Eye (tissue), 1 donor: ENCODE data around the gene TMEM95.
"Not testable (repeated sequence)": the region's sequence is repeated elsewhere in the genome, so short reads cannot be mapped to it uniquely, and the experiment has no call there.

Source experiments
- DNase-seq: peaks from one replicate; pipeline ENCODE4 v3.0.0-alpha.2; 2015

TMEM95 gene

DNA sequence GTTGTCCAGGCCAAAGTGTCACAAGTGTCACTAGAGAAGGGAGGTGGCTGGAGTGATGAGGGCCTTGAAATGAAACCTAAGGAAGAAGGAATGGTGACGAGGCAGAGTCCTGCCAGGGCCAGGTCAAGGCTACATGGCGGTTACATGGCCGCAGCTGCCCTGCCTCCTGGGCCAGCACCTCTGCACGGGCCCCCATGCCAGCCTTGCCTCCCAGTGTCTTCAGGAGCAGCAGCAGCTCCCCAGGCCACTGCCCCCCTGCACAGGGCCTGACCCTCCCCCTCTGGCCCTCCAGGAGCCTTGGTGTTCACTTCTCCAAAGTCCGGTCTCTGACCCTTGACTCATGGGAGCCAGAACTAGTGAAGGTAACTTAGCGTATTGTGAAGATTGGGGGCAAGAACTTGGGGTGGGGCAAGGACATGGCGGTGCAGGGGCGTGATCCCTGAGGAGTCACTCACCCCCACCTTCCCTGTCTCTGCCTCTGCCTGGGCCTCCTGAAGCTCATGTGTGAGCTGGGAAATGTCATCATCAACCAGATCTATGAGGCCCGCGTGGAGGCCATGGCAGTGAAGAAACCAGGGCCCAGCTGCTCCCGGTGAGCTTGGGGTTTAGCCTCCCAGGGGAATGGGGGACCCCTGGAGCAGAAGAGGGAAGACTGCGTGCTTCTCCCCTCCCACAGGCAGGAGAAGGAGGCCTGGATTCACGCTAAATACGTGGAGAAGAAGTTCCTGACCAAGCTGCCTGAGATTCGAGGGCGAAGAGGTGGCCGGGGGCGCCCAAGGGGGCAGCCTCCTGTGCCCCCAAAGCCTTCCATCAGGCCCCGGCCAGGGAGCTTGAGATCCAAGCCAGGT, 7.1 kb upstream of the TMEM95 start:
- DNase-seq, result no peak

DNA sequence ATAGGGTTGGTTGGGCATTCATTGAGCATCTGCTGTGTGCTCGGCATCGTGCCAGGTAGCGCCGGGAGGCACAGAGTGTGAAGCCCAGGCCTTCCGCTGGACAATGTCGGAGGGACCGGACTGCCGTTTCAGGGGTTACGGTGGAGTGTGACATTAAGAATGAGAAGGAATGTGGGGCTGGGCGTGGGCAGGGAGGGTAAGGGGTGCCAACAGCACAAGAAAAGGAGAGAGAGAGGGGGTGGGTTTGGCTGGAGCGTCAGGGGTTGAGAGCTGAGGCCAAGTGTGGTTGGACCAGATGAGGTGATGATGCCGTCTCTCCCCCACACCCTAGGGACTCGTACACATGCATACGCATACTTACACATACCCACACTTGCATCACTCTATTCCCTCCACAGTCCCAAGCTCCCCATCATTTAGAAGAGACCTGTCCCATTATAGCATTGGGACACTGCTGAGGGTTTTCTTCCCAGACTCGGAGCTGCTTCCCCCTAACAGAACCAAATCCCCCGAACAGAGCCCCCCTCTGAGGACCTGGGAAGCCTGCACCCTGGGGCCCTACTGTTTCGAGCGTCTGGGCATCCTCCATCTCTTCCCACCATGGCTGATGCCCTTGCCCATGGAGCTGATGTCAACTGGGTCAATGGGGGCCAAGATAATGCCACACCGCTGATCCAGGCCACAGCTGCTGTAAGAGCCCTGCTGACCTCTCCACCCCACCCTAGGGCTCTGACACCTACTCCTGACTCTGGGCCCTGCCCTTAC, 6.3 kb upstream of the TMEM95 start:
- no peak for DNase-seq

DNA sequence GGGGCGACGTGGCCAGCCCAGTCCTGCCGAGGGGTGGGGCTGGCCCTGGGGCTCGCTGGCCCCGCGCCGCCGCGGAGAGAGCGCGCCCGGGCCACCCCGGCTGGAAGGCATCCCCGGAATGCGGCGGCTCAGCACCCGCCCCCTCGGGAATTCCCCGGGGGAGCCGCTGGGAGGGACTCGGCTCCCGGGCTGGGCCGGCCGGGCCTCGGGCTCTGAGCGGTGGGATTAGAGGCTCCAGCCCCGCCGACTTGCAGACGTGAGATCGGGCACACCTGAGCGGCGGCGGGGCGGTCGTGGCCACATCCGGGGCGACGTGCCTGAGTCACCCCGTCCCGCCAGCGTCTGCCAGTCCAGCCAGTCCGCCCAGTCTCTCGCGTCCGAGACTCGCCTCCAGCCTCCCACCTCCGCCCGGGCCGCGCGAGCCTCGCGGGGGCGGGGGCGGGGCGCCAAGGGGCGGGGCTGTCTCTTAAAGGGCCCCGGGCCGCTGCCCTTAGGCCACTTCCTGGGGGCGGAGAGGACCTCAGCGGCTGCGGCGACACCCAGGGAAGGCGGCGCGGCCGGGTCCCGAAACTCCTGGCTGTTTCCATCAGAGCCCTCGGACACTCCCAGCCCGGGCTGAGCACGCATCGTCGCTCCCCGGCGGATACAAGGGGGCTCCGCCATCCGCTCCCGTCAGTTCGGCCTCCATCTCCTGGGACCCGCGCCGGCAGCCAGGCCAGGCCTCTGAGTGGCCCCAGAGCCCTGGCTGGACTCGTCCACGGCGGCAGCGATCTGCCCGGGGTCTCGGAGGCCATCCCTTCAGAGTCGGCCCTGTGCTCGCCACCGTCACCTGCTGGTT, 3.1 kb upstream of the TMEM95 start, which contains the start of gene KCTD11:
KCTD11 (plus strand) TSS at position 498 of the 838 bp plus-strand sequence.
- peak; percentile 94 for DNase-seq

DNA sequence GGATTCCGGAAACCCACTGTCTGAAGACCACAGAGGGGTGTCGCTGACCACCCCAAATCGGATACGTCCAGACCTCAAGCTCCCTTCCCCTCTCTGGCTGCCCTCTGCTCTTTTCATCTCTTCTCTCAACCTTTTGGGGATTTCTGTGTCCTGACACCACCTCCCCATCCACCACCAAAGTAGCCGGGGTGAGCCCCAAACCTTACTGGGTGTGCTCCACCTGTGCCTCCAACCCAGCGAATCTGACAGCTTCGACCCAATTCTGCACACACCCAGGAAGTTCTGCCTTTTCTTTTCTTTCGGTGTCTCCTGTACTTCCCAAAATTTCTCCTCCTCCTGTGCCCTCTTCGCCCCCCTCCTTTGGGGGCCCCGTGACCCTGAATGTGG, 2.5 kb upstream of the TMEM95 start:
- DNase-seq, result no peak

DNA sequence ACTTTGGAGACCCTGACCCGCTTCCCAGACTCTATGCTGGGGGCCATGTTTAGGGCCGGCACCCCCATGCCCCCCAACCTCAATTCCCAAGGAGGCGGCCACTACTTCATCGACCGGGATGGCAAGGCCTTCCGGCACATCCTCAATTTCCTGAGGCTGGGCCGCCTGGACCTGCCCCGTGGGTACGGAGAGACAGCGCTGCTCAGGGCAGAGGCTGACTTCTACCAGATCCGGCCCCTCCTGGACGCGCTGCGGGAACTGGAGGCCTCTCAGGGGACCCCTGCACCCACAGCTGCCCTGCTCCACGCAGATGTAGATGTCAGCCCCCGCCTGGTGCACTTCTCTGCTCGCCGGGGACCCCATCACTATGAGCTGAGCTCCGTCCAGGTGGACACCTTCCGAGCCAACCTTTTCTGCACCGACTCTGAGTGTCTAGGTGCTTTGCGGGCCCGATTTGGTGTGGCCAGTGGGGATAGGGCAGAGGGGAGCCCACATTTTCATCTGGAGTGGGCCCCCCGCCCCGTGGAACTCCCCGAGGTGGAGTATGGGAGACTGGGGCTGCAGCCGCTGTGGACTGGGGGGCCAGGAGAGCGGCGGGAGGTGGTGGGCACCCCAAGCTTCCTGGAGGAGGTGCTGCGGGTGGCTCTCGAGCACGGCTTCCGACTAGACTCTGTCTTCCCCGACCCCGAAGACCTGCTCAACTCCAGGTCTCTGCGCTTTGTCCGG, 1.9 kb upstream of the TMEM95 start:
- DNase-seq, result no peak

DNA sequence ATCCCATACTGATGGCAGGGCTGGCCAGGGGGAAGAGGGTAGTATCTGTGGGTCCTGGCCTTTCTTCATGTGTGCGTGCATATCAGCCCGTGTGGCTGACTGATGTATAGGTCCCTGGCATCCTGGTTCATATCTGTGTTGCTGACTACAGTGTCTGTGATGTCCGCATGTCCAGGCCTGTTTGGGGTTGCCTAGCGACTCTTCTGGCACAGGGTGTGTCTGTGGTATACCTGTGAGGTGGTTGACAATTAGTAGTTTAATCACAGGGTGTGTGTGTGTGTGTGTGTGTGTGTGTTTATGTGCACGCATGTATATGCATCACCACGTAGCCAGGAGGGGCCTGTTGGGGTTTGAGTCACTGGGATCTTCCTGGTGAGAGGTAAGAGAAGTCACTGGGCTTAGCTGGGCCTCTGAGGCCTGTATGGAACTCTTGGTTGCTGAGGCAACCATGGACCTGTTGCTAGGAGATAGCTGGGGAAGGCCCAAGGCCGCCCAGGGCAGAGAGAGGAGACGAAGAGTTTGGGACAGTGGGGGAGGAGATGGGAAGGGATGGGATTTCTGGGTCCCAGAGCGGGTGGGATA, 603 bp upstream of the TMEM95 start:
- DNase-seq, result peak; percentile 55

DNA sequence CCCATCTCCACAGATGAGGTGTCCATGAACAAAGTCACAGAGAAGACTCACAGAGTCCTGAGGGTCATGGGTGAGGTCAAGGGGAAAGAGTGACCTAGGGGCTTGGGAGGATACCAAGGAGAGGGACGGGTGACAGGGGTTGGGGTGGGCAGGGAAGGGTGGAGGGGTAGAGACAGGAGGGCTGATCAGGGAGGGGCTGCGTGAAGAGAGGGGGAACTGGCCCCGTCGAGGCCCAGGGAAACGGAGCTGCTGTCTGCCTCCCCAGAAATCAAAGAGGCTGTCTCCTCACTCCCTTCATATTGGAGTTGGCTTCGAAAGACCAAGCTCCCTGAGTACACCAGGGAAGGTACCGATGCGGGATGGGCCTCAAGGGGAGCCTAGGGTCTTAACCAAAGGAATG, 617 bp downstream of the TMEM95 start:
- DNase-seq, result no peak

DNA sequence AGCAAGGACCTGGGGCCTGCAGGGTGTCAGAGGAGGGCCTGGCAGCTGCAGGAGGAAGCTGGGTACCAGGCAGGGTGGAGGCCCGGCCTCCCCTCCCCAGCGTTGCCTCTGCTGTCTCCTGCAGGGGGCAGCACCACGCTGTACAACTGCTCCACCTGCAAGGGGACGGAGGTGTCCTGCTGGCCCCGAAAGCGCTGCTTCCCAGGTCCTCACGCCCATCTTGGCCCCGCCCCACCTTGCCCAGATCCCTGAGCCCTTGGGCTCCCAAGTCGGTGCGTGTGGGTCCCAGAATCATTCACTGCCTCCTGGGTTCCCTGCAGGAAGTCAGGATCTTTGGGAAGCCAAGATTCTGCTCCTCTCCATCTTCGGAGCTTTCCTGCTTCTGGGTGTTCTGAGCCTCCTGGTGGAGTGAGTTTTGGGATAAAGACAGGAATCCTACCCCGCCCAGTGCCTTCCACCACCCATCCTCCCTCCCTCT, 1.2 kb downstream of the TMEM95 start:
- peak; percentile 86 for DNase-seq

DNA sequence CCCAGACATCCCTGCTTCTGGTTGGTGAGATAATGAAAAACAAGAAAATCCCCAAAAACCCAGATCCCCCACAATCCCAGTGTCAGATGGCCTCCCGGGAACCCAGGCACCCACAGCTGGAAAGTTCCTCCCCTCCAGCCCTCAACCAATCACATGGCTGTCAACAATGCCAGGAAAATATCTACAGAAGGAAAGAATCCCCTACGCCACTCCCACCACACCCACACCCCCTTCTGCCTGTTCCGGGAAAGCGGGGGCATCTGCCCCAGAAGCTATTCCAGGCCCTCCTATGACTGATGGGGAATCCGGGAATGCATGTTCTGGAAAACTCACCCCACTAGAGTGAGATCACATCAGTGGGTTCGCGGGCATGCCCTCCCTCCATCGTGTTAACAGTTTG, 1.8 kb downstream of the TMEM95 start:
- no peak for DNase-seq

DNA sequence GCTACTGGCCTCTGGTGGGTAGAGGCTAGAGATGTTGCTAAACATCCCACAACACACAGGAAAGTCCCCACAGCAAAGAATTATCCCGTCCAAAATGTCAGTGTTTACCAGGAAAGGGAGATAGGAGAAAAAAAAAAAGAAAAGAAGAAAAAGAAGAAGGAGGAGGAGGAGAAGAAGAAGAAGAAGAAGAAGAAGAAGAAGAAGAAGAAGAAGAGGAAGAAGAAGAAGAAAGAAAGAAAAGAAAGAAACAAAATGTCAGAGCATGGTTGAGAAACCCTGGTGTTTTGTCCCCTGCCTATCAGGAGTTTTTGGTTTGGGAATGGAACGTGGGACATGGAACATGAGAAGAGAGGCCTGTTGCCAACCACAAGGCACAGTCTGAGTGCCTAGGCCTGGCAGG, 2.4 kb downstream of the TMEM95 start:
- no peak for DNase-seq

DNA sequence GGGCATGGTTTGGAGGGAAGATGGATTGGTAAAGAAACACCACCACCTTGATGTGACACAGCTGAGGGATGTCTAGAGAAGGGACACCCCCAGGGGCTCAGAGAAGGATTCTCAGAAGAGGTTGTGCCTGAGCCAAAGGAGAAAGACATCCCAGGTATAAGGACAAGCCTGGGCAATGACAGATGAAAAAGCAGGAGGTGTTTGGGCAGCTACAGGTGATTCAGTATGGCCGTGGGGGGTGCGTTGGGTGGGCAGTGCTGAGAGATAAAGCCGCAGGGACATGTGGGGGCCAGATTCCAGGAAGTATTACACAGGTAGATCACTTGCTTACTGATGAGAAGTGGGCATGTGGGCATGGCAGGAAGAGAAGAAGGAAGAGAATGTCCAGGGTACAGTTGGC, 7.0 kb downstream of the TMEM95 start:
- DNase-seq, result no peak

DNA sequence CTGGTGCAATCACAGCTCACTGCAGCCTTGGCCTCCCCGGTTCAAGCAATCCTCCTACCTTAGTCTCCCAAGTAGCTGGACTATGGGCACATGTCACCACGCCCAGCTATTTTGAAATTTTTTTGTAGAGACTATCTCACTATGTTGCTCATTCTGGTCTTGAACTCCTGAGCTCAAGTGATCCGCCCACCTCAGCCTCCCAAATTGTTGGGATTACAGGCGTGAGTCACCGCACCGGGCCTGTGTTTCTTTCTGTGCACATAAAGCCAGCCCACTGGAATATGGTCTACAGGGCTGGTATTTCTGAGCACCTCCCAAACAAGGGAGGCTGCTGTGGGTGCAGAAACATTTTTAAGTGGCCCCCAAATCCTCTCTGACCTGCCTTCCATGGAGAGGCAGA, 8.4 kb downstream of the TMEM95 start:
- DNase-seq, result no peak

DNA sequence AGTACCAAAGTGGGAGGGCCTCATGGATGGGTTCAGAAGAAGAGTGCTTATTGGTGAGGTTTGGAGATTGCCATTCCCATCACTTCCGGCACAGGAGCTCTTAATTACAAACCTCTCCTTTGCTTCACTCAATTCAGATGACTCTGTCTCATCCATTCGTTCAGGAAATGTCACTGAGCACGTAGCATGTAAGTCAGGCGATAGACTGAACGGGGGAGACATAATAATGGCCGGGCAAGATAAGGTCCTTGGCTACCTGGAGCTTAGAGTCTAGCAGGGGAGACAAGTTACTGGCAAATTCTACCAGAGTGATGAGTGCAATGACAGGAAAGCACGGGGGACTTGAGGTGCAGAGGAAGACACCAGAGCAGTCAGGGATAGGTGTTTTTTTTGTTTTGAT, 11.0 kb downstream of the TMEM95 start:
- DNase-seq, result not testable (repeated sequence)

DNA sequence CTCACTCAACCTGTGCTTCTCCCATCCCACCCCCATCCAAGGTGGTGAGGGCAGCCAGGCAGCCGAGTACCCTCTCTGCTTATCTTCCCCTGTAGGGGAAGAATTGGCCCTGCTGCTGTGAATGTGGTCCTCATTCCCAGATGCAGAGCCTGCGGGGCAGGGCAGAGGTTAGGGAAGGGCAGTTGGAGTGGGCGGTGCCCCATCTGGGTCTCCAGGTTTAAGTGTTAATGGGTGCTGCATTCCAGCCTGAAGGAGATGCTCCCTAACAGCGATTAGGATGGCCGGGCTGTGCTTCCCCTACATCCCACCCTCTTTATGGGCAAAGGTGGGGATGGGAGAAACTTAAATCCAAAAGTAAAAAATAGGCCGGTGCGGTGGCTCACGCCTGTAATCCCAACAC, 12.1 kb downstream of the TMEM95 start:
- no peak for DNase-seq

DNA sequence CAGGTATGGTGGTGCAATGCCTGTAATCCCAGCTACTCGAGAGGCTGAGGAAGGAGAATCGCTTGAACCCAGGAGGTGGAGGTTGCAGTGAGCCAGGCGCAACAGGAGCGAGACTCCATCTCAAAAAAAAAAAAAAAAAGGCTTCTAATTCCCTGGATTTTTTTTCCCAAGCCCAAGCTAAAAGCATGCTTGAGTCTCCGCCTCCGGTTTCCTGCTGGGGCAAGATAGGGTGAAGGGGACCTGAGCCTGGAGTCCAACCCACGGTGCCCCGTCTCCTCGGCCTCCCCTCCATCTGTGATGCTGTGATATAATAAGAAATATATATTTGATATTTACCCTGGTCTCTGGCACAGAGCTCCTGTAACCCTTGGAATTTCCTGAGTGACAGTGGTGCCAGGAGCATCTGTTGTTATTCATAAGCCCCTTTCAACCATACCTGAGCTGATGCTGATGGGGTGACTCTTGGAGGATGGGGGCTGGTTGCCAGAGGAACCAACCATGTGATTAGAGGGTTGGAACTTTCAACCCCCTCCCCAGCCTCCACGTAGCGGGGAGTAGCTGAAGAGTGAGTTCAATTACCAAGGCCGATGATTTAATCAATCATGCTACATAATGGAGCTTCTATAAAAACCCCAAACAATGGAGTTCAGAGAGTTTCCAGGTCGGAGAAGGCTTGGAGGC, 13.1 kb downstream of the TMEM95 start:
- DNase-seq, result no peak

DNA sequence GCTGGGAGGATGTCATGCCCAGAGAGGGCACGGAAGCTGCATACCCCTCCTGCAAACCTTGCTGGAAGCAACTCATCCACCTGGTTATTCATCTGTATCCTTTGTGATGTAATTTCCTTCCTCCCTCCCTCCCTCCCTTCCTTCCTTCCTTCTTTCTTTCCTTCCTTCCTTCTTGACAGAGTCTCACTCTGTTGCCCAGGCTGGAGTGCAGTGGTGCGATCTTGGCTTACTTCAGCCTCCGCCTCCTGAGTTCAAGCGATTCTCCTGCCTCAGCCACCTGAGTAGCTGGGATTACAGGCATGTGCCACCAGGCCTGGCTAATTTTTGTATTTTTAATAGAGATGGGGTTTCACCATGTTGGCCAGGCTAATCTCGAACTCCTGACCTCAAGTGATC, 13.6 kb downstream of the TMEM95 start:
- not testable (repeated sequence) for DNase-seq

DNA sequence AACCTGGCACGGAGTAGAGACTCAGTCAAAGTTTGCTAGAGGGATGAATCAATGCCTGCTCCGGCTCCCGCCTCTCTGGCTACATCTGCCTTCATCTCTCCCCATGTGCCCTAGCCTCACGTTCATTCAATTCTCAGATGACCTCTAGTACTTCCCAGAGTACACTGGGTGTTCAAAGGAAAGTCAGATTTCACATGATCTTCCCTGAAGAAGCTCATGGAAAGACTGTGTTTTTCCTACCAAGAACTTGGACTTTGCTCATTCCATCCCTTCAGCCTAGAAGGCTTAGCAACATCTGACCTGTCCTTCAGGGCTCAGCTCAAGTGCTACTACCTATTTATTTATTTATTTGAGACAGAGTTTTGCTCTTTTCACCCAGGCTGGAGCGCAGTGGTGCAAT, 14.9 kb downstream of the TMEM95 start:
- no peak for DNase-seq

DNA sequence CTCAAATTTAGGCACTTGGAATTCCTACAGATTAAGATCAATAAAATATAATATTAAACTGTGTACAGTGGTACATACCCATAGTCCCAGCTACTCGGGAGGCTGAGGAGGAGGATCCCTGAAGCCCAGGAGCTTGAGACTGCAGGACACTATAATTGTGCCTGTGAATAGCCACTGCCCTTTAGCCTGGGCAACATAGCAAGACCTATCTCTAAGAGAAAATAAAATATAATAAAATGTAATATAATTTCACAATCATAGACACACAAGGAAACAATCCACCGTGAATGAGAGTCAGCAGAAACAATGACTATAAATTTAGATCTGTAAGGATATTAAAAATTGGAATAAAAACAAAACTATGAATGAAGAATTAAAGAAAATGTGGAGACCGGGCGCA, 15.9 kb downstream of the TMEM95 start:
- DNase-seq, result no peak

DNA sequence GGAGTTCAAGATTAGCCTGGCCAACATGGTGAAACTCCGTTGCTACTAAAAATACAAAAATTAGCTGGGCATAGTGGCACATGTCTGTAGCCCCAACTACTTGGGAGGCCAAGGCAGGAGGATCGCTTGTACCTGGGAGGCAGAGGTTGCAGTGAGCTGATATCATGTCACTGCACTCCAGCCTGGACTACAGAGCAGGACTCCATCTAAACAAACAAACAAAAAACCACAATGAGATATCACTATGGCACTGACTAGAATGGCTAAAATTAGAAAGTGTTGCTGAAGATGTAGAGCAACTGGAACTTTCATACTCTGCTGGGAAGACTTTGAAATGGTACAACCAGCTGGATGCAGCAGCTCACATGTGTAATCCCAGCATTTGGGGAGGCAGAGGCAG, 19.4 kb downstream of the TMEM95 start:
- DNase-seq, result no peak

DNA sequence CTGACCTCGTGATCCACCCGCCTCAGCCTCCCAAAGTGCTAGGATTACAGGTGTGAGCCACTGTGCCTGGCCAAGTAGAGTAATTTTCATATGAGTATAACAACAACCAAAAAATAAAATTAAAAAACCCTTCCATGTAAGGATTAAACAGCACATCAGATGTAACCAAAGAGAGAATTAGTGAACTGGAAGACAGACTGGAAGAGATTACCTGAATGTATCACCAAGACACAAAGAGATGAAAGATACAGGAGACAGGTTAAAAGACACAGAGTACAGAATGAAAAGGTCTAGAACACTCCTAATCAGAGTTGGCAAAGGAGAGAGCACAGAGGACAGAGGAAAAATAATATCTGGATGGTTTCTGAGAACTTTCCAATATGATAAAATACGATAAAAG, 24.2 kb downstream of the TMEM95 start:
- DNase-seq, result no peak

DNA sequence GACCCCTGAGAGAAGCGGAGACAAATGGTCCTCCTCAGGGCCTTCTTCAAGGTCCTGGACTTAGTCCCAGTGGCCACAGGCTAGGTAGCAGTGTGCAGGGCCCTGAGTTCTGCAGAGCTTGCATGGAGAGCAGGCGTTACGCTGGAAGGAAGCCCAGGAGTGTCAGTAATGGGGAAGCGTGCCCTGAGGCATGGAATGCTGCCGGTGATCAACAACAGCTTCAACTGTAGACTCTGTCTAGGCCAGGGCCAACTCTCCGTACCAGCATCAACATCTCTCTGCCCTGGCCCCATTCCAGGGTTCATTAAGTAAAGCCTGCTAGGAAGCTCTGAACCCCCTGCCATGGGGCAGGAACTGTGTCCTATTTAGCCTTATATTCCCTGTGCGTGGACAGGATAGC, 25.4 kb downstream of the TMEM95 start:
- peak; percentile 43 for DNase-seq
